Measurements from ENCODE around the gene AP2A2.

DNA sequence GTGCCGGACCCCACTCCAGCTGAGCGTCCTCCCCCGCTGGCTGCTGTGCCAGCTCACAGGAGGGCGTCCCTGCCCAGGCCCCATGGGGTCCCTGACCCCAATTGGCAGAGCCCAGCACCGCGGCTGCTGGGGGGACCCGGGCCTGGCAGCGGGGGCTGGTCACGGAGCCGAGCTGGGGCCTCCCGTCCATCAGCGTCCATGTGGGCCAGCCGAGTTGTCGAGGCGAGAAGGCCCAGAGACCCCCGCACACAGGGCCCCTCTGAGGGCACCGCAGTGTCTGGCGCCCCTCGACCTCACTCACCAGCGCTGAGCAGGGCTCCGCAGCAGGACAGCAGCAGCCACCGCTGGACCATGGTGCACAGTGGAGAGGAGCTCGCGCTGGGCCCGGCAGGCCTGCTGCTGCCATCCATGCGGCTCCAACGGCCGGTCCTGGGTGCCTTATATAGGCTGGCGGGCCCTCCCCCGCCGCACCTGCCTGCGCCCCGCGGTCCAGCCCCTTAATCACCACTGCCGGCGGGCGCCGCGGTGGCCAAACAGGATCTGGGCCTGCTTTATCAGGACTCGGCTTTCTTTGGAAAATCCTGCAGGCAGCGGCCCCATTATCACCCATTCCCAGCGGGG lies 110.7 kb downstream of the AP2A2 start, which contains the start of gene MUC6:
- TF ChIP-seq POLR2A (IDR thresholded peaks at IDR 0.05), result no peak
- TF ChIP-seq CTCF (IDR thresholded peaks at IDR 0.05 in 8 of 11, conservative IDR thresholded peaks at IDR 0.05 in 3 of 11), result no peak
